Measurements from ENCODE around the gene LY6G6C. TPM values are rescaled to one million over a fixed set of nuclear protein-coding genes. Genes with fewer than 3 reads are reported as not detected.

Gene LY6G6C
- total and polyA plus RNA-seq, 2 of the 13 experiments (the other 11 are each of a cell fraction or from before 2014, with no cell fraction given), result 0.15 TPM; not detected in 1

- peak; percentile 83; the same call in 1 of the 2 replicates for TF ChIP-seq CSRNP1 (CRISPR knock-in tag; IDR thresholded peaks at IDR 0.05)
- peak; percentile 9; the same call in 1 of the 2 replicates for TF ChIP-seq ZNF704 (CRISPR knock-in tag; IDR thresholded peaks at IDR 0.05; ENCODE audit: borderline replicate concordance)
- no peak for TF ChIP-seq ZSCAN21 (CRISPR knock-in tag; IDR thresholded peaks at IDR 0.05; ENCODE audit: borderline replicate concordance)
- 0 out of 2 replicates have a peak, but pooled peaks have one; percentile 1 for TF ChIP-seq MYPOP (CRISPR knock-in tag; IDR thresholded peaks at IDR 0.05)
- no peak for TF ChIP-seq KLF16 (CRISPR knock-in tag; IDR thresholded peaks at IDR 0.05)
- TF ChIP-seq ZNF772 (CRISPR knock-in tag; IDR thresholded peaks at IDR 0.05), result no peak
- no peak for TF ChIP-seq ZBTB8A (CRISPR knock-in tag; IDR thresholded peaks at IDR 0.05; ENCODE audit: borderline replicate concordance, low read depth)
- TF ChIP-seq ZNF784 (CRISPR knock-in tag; IDR thresholded peaks at IDR 0.05; ENCODE audit: borderline replicate concordance), result no peak
- TF ChIP-seq NFE2 (CRISPR knock-in tag; IDR thresholded peaks at IDR 0.05), result peak; percentile 75; the same call in 1 of the 2 replicates
- TF ChIP-seq SIN3A (IDR thresholded peaks at IDR 0.05; ENCODE audit: borderline replicate concordance, low read depth, low read length), result no peak
- no peak for TF ChIP-seq MBD4 (IDR thresholded peaks at IDR 0.05; ENCODE audit: borderline replicate concordance, low read length)
- no peak for TF ChIP-seq ZNF256 (CRISPR knock-in tag; conservative IDR thresholded peaks at IDR 0.05)
- peak; percentile 50; the same call in 1 of the 2 replicates for TF ChIP-seq ZNF34 (CRISPR knock-in tag; IDR thresholded peaks at IDR 0.05; ENCODE audit: borderline replicate concordance)
- no peak for TF ChIP-seq ZNF432 (CRISPR knock-in tag; IDR thresholded peaks at IDR 0.05; ENCODE audit: borderline replicate concordance)
- TF ChIP-seq SCMH1 (CRISPR knock-in tag; IDR thresholded peaks at IDR 0.05; ENCODE audit: borderline replicate concordance), result no peak
- TF ChIP-seq IKZF4 (CRISPR knock-in tag; IDR thresholded peaks at IDR 0.05; ENCODE audit: borderline replicate concordance, low read depth, not compliant biosample characterization), result no peak
- TF ChIP-seq KLF11 (CRISPR knock-in tag; IDR thresholded peaks at IDR 0.05), result no peak
- TF ChIP-seq CREB3 (CRISPR knock-in tag; IDR thresholded peaks at IDR 0.05), result no peak
- TF ChIP-seq NR2F6 (IDR thresholded peaks at IDR 0.05), result no peak
- TF ChIP-seq NR2F6 (CRISPR knock-in tag; IDR thresholded peaks at IDR 0.05), result peak; percentile 43; the same call in 1 of the 2 replicates
- no peak for TF ChIP-seq ZNF562 (CRISPR knock-in tag; IDR thresholded peaks at IDR 0.05; ENCODE audit: borderline replicate concordance)
- TF ChIP-seq NPAS2 (CRISPR knock-in tag; IDR thresholded peaks at IDR 0.05; ENCODE audit: borderline replicate concordance), result no peak
- TF ChIP-seq YEATS4 (CRISPR knock-in tag; IDR thresholded peaks at IDR 0.05; ENCODE audit: borderline replicate concordance), result no peak; the same call in 1 of the 2 replicates
- TF ChIP-seq THYN1 (CRISPR knock-in tag; IDR thresholded peaks at IDR 0.05; ENCODE audit: borderline replicate concordance, low read depth), result no peak
- no peak for TF ChIP-seq HOXA5 (CRISPR knock-in tag; IDR thresholded peaks at IDR 0.05)
These were observed 12.8 kb upstream of the LY6G6C start (continued) for GRCh38 chr6:31734247-31734820.

Data from HepG2 (cell line).